IPS-18c (cell line): ENCODE measurements around the gene PHF8.

Experiments
- H3K4me3 ChIP-seq: 2 replicates; pipeline ENCODE4 v1.7.0; 2013; ENCODE audit warnings: low read depth, mild to moderate bottlenecking, low read length, moderate library complexity; ENCODE audit not compliant: insufficient read depth
- H3K9me3 ChIP-seq: one replicate; pipeline ENCODE4 v1.6.1; 2013; ENCODE audit warnings: mild to moderate bottlenecking, low read length, moderate library complexity; ENCODE audit not compliant: control insufficient read depth, insufficient read depth

The PHF8 gene

GRCh38 chrX:53926030-53926429, 118.2 kb downstream of the PHF8 start:
- no peak overlapping the region for H3K4me3 ChIP-seq
- H3K9me3 ChIP-seq: peaks cover 2% of the 10 kb centered on the region

GRCh38 chrX:53918702-53919101, 125.6 kb downstream of the PHF8 start:
- H3K4me3 ChIP-seq: no peak overlapping the region

GRCh38 chrX:53900623-53901022, 143.7 kb downstream of the PHF8 start:
- Histone ChIP-seq H3K4me3 (no peak overlapping the region), H3K9me3 (no peaks in the 10 kb centered on the region)

More at GRCh38 chrX:53918702-53919101, 125.6 kb downstream of the PHF8 start:
- peaks cover 9% of the 10 kb centered on the region for H3K9me3 ChIP-seq

- Histone ChIP-seq H3K4me3 (no peak overlapping the region), H3K9me3 (no peaks in the 10 kb centered on the region)
Observed at GRCh38 chrX:53895270-53895669, 149.0 kb downstream of the PHF8 start.
